GM19468 (cell line): ENCODE results near the gene NOX3.
"Not testable (repeated sequence)": the region's sequence is repeated elsewhere in the genome, so short reads cannot be mapped to it uniquely, and the experiment has no call there.

ENCODE experiments used
- ATAC-seq: cut with Tn5 transposase; IDR thresholded peaks from one replicate; pipeline ENCODE4 v1.9.1; 2021; ENCODE audit warnings: mild to moderate bottlenecking, moderate library complexity, moderate number of reproducible peaks; ENCODE audit not compliant: unreplicated experiment; ENCODE audit errors: extremely low read depth

NOX3 gene

DNA sequence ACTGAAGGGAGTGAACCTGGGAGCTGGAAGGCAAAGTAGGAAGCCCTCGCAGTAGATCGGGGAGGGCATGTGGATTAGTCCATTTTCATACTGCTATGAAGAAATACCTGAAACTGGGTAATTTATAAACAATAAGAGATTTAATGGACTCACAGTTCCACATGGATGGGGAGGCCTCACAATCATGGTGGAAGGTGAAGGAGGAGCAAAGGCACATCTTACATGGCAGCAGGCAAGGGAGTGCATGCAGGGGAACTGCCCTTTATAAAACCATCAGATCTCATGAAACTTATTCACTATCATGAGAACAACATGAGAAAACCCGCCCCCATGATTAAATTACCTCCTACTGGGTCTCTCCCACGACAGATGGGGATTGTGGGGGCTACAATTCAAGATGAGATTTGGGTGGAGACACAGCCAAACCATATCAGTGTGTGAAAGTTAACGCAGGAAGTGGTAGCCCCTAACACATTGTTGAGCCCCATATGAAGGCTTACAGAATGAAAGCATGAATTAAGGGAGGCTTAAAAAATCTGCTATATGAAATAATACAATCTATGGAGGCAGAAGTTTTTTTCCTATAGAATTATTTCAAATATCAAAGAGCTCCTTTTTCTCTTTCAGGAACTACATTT is 15.5 kb upstream of the NOX3 start:
- ATAC-seq: not testable (repeated sequence)

DNA sequence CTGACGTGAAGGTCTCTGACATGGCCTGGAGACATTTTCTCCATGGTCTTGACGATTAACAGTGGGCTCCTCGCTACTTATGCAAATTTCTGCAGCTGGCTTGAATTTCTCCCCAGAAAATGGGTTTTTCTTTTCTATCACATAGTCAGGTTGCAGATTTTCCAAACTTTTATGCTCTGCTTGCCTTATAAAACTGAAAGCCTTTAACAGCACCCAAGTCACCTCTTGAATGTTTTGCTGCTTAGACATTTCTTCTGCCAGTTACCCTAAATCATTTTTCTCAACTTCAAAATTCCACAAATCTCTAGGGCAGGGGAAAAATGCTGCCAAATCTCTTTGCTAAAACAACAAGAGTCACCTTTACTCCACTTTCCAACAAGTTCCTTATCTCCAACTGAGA is 12.9 kb upstream of the NOX3 start:
- ATAC-seq: not testable (repeated sequence)

DNA sequence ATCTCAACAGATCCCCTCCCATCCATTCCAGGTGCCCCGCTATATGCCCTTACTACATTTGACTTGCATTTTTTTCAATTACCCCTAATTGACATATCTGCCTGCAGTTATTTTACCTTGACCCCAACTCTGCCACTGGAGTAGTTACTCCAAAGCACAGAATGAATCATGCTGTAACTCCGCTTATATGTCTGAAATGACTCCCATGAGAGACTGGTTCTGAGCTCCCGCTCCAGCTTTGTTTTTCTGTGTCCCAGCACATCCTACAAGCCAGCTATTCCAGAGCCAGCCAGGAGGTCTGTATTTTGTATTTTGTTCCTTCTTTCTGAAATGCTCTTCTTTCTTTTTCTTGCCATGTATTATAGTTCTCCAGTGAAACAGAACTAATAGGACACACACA is 10.9 kb upstream of the NOX3 start:
- ATAC-seq: no peak

DNA sequence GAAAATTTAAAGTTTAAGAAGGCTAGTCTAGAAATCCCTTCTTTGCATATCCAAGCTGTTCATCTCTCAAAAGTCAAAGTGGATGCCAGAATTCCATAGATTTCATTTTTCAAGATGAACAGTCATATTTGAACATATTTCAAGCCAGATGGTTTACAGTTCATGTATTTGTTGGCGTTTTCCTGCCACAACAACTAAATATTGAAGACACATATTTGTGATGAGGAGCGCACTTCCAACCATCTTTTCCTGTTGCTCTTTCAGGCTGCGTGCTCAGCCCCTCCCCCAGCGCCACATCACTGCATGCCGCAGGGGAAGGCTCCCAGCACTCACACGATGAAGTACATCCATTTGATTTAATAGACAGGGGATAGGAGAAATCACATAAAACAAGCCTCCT is 5.9 kb upstream of the NOX3 start:
- ATAC-seq: no peak

DNA sequence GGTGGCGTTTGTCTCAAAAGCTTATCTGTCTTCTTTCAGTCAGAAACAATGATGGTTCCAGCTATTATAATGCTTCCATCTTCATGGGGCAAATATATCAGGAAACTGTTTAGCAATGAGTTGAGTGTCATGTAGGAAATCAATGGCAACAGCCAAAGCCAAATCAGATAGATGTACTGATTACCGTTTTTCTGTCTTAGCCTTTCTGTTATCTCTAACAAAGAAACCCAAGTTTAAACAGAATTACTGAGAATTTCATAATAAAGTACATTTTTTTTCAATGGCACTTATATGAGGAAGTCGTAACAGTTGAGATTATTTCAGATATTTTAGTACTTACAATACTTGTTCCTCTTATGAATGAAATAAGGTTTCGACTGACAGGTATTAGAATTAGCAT is 1.2 kb downstream of the NOX3 start:
- no peak for ATAC-seq

DNA sequence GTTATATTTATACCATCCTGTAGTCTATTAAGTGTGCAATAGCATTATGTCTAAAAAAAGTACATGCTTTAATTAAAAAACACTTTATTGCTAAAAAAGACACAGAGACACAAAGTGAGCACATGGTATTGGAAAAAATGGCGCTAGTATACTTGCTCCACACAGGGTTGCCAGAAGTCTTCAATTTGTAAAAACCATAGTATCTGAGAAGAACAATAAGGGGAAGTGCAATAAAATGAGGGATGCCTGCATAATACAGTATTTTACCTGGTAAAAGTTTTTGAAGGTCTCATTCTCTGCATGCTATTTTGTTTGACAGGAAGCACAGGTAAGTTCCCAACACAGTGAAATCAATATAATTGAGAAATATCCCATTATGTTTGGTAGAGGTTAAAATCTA is 1.6 kb downstream of the NOX3 start:
- no peak for ATAC-seq

DNA sequence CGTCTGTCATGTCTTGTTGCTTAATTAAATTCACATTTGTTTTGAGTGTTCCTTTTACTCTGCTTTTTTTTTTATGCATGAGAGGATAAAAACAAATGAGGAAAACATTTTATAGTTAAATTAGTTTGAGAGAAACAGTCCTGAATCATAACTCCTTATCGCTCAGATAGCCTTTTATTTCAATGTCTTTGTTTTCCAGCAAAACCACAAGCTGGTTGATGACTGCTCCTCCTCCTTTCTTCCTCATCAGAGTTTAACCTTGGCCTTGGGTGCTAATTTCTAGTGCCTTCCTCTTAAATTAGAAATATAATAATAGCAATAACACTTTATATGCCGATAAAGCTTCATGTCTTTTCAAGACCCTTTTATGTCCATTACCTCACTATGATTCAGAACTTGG is 3.1 kb downstream of the NOX3 start:
- no peak for ATAC-seq

DNA sequence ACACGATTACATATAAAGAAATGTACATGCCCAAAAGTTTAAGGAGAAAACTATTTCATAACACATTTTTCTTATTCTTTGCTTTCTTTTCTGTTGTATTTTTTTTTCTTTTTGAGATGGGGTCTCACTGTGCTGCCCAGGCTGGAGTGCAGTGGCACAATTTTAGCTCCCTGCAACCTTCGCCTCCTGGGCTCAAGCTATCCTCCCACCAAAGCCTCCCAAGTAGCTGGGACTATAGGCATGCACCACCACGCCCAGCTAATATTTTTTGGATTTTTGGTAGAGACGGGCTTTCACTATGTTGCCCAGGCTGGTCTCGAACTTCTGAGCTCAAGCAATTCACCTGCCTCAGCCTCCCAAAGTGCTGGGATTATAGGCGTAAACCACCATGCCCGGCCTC is 4.1 kb downstream of the NOX3 start:
- ATAC-seq: not testable (repeated sequence)

DNA sequence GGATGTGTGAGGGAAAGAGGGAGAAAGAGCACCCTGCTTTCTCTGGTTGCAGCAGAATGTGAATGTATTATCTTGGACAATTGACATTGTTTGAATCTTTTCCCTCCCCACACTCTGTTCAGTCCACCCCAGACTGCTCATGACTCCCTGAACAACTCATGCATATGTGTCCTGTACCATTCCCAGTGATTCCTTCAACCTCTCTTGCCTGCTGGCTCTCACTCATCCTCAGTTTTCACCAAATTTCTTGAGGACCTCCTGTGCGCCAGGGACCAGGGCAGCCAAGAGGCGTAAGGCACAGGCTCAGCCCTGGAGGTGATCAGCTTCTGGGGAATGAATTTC is 5.4 kb downstream of the NOX3 start:
- ATAC-seq: no peak

DNA sequence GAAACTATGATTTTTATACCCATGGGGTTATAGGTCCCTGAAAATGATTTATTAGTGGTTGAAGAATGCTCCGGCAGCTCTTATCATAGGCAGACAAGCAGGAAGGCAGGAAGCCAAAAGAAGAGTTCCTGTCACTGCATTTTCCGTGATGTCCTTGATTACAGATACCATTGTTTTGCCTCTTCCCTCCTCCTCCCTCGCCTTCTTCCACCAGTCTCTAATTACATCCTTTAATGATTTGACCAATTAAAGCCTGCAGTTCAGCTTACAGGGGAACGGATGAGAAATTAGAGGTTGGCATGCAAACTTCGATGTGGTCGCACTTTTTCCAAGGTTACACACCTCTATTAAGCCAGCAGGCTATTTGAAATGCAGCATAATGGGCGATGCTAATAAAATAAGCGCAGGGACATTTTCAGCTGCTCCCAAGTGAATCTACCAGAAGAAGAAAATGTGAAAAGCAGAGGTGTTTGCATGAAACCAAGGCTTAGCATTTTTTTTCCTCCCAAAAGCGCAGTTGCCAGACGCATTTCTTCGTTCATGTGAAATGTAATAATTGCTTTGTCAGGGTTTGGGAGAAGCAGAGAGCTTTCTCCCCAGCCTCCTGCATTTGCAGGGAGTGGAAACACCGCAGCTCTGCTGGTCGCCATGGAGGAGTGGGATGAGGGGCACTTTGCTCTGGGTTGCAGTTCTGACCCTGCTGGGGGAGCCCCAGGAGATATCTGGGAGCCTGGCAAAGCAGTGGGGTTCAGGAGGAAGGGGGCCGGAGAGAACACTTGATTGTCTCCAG is 6.0 kb downstream of the NOX3 start:
- ATAC-seq: no peak

DNA sequence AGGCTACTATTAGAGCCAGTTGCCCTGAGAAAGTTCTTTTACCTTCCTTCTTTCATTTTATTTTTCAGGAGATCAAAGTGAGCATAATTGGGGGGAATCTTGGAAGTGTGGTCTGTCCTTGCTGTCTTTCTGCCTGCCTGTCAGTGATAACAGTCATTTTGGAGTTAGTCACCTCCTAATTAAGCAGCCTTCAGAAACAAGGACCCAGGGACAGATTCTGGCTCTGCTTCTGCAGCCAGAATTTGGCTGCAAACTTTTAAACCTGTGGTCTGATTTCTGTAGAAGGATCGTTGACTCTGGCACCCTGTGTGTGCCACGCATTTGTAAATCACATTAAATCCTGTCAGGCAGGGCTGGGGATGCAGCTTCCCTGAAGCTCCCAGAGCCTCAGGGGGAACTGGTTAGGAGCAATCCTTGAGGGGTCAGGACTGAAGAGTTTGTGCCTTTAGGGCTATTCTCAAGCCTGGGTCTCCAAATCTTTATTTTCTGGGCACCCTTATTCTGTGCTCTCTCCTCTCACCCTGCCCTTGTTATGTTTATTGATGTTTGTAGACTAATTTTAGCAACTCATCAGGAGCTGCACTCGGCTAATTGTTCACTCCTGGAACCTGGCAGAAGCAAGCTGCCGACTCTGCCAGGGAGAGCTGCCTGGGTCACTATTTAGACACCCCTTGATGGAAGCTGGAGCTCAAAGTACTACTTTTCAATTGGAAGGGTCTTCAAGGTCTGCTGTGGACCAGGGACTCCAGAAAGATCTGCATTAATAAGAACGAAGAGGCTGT is 6.8 kb downstream of the NOX3 start:
- ATAC-seq: no peak

DNA sequence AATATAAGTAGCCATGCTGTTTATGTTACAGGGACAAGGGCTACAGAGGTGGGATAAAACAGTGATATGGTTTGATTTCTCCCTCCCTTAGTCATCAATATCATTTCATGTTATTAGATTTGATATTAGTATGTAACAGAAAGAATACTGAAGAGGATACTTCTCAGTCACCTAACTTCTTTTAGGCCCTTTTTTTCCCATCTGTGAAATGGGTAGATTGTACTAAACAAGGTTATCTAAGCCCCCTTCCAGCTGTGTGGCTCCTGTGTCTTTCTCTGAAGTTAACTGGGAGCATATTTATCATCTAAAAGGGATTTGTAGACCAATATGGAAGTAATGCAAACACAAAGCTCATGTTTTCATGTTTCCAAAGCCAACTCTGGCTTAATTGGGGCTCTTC is 7.7 kb downstream of the NOX3 start:
- ATAC-seq: no peak

DNA sequence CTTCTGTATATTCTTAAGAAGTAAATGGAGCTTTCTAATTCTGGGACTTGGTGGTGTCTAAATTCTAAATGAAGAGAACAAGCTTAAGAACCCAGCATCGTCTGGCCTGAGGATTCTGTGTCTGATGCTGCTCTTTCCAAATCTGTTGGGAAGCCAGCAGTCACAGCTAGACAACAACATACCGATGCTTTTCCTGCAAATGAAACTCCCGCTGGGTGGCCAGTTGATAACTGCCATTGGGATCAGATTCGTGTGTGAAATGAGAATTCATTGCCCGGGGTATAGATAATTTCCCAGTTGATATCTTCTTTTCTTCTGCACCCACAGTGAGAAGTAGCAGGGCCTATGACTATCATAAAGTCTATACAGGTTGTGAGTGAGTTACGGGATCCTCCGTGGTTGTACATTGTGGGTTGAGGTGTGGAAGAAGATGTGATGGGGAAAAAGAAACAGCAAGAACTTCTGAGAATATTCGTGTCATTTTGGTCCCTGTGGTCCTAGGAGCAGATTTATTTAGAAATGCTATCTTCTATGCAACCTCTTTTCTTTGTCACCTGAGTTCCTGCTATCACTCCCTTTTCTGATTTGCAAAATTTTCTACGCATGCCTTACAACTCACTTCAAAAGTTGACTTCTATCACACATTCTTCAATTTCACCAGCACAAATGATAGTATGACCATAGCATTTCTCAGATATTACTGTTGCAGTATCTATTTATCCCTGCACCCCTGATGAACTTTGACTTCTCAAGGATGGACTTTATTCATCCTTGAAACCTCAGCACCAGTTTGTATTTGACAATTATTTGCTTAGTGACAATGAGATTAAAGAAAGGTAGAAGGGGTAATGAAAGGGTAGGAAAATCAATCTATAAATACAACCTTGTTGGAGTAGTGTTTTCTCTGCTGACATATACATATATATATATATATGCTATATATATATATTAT is 10.4 kb downstream of the NOX3 start:
- no peak for ATAC-seq

DNA sequence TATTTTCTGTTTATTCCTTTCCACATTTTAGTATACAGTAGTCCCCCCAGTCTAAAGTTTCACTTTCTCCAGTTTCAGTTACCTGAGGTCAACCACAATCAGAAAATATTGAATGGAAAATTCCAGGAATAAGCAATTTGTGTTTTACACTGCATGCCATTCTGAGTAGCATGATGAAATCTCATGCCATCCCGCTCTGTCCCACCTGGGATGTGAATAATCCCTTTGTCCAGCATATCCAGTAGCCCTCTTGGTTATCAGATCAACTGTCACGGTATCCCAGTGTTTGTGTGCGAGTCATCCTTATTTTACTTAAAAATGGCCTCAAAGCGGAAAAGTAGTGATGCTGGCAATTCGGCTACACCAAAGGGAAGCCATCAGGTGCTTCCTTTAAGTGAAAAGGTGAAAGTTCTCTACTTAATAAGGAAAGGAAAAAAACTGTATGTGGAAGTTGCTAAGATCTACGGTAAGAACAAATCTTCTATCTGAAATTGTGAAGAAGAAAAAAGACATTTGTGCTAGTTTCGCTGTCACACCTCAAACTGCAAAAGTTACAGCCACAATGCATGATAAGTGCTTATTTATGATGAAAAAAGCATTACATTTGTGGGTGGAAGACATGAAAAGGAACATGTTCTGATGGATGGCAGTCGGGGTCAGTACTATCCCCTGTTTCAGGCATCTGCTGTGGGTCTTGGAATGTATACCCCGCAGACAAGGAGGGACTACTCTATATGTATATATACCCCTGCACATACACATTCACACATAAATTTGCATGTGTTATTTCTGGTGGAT is 11.3 kb downstream of the NOX3 start:
- ATAC-seq: no peak

DNA sequence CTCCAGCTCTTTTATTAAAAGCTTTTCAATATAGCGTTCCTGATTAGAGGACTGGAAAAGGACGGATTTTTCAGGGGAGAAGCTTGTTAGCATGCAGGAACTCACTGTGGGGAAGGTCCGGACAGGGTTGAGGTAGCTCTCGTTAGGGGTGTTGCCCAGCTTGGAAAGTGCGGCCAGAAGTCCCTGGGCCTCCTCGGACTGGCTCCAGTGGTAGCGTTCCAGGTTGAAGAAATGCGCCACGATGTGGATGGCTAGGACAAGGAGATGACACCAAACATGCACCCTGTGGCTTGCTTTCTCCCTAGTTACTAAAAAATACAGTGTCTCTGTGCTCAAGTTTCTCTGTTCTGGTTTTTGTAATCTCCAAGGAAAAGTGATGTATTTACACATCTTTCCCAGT is 12.5 kb downstream of the NOX3 start:
- no peak for ATAC-seq

DNA sequence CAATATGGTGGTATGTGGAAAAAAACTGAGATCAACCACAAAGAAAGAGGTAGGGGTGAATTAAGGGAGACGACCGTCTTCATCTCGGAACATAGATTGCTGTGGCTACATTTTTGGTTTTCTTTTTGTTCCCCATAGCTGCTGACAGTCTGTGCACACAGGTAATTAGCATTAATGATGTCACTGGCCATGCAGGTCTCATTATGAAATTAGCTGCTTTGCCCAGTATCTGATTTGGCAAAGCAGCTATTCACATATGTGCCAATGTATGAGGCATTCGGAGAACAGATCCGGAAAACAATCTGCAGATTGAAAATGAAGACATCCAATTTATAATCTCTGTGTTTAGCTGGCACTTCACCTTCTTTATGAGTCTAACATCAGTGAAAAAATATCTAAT is 13.1 kb downstream of the NOX3 start:
- no peak for ATAC-seq

DNA sequence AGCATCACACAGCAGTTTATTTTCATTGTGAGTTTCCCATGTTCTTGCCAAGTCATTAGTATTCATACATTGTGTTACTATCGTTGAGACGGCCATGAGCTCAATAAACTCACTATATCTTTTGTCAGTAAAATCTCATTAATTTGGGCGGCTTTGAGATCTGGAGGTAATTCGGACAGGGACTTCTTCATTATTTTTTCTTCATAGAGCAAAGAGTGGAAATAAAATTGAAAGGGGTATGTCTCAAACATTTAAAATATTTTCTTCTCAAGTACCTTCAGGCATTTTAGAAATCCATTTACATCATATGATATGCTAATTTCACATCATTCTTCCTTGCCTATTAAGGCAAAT is 14.6 kb downstream of the NOX3 start:
- no peak for ATAC-seq

DNA sequence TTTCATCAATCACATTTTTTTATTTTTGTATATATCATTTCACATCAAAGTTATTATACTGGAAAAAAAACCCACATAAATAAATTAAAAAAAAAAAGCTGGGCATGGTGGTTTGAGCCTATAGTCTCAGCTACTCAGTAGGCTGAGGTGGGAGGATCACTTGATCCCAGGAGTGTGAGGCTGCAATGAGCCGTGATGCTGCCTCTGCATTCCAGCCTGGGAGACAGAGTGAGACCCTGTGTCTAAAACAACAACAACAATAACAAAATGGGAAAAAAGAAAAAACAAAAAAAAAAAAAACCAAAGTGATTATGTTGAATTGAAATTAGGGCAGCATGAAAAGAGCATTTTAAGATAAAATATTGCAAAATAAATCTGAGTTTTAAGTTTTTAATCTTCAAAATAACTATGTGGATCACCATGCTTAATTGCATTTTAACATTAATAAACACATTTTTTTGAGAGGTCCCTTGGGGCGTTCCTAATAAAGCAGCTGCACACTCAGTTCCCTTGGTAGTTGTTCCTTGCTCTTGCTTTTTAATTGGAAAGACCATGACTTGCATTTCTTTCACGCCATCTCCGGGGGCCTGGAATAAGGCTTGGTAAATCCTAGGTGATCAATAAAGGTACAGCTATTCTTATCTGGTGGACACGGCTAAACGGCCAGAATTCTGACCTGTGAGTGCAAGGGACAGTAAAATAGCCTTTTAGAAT is 15.1 kb downstream of the NOX3 start:
- ATAC-seq: no peak

DNA sequence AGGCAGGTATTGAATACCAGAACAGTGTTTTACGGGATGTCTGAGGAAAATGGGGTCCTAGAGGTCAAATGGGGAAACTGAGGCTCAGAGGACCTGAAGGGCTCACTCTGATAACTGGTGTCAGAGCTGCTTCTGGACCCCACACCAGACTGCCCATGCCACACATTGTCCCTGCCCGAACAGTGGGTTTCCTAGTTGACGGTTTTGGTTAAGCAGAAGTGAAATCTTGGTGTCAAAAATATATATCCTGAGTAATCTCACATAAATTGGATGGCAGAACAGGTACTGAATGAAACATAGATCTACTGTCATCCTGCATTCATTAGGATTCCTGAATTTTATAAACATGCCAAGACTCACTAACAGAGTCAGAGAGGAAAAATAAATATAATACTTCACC is 16.3 kb downstream of the NOX3 start:
- ATAC-seq: no peak
